ENCODE data around the gene MTHFD1. TPM values are rescaled to one million over a fixed set of nuclear protein-coding genes. Genes with fewer than 3 reads are reported as not detected.

The MTHFD1 gene
- 13.3 and 38.7 TPM in 2 replicates for total RNA-seq

GRCh38 chr14:64387782-64388532, at the start of gene MTHFD1:
Gene MTHFD1, plus strand, starts transcription at chr14:64388353. Its CDS starts 75 bp downstream, at chr14:64388428.

GRCh38 chr14:64465191-64465822, 77.2 kb downstream of the MTHFD1 start, which contains the start of gene AKAP5:
Gene AKAP5, plus strand, starts transcription at chr14:64465499. Its CDS starts 2,896 bp downstream, at chr14:64468395.

GRCh38 chr14:64503434-64504309, 115.5 kb downstream of the MTHFD1 start, which contains the start of gene ZBTB25:
Gene ZBTB25, minus strand, starts transcription at chr14:64503838. Its CDS starts 13,305 bp downstream, at chr14:64490533.

GRCh38 chr14:64504310-64504896, 116.2 kb downstream of the MTHFD1 start, which contains the start of gene ZBTB1:
Gene ZBTB1, plus strand, starts transcription at chr14:64504770. Its CDS starts 16,735 bp downstream, at chr14:64521505.

Other genes starting within 250 kb of the MTHFD1 start
- gene ESR2, start 94.0 kb upstream of the MTHFD1 start, total RNA-seq = 0.40 and 0.91 TPM in 2 replicates
- 0.08 and 0.26 TPM in 2 replicates for gene AKAP5, start 77.1 kb downstream of the MTHFD1 start, total RNA-seq
- gene ZBTB25, start 115.5 kb downstream of the MTHFD1 start, total RNA-seq = 3.6 and 6.6 TPM in 2 replicates
- gene ZBTB1, start 116.4 kb downstream of the MTHFD1 start, total RNA-seq = 23.0 and 44.2 TPM in 2 replicates
- 7.7 and 12.5 TPM in 2 replicates for gene HSPA2, start 152.4 kb downstream of the MTHFD1 start, total RNA-seq
- gene PPP1R36, start 161.6 kb downstream of the MTHFD1 start, total RNA-seq = under 0.01 and 5.1 TPM in 2 replicates